GM19397 (cell line): ENCODE data around the gene OR8S1.
"Not testable (repeated sequence)": the region's sequence is repeated elsewhere in the genome, so short reads cannot be mapped to it uniquely, and the experiment has no call there.

Experiments used
- ATAC-seq: cut with Tn5 transposase; IDR thresholded peaks from one replicate; pipeline ENCODE4 v1.9.1; 2021; ENCODE audit warnings: mild to moderate bottlenecking, moderate library complexity; ENCODE audit not compliant: unreplicated experiment

OR8S1 gene, protein sequence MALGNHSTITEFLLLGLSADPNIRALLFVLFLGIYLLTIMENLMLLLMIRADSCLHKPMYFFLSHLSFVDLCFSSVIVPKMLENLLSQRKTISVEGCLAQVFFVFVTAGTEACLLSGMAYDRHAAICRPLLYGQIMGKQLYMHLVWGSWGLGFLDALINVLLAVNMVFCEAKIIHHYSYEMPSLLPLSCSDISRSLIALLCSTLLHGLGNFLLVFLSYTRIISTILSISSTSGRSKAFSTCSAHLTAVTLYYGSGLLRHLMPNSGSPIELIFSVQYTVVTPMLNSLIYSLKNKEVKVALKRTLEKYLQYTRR

GRCh38 chr12:48525332-48525731 lies at the start of gene OR8S1:
TSS of gene OR8S1 (plus strand) at chr12:48525632. CDS start at chr12:48525632, 0 bp downstream.
- no peak for ATAC-seq

DNA sequence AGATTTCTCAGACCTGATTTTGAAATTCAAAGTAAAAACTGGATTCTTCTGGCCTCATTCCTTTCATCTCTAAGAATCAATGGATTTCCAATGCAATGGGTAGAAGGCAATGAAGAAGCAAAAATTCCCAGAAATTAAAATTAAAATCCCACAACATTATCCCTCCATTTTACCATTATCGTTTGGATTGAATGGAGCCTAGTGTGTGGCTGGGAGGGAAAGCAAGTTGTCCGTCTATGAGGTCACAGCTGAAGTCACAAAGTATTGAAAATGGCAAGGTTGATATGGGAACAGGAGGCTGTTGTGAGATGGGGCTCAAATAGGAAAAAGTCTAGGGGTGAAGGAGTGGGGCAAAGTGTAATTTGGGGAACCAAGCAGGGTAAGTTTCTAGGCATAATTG lies 43.2 kb upstream of the OR8S1 start, which contains the start of gene C12orf54:
C12orf54 (plus strand) TSS at position 301 of the 400 bp plus-strand sequence. CDS start 799 bp downstream, outside the sequence.
- ATAC-seq: no peak

DNA sequence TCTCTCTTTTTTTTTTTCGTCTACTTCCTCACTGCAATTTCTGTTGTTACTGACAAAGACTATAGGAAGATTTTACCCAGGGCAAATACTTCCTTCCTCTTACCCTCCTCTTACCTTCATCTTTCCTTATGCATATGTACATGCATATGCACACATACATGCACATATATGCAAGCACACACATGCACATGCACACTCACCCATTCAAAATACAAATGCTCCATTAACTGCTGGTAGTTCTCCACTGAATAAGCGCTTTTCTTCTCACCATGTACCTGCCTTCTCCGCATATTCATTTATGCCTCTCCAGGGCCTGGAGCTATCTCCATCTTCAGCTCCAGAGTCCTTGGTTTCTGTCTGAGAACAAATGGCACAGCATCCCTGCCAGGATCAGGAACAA lies 42.5 kb upstream of the OR8S1 start:
- no peak for ATAC-seq

DNA sequence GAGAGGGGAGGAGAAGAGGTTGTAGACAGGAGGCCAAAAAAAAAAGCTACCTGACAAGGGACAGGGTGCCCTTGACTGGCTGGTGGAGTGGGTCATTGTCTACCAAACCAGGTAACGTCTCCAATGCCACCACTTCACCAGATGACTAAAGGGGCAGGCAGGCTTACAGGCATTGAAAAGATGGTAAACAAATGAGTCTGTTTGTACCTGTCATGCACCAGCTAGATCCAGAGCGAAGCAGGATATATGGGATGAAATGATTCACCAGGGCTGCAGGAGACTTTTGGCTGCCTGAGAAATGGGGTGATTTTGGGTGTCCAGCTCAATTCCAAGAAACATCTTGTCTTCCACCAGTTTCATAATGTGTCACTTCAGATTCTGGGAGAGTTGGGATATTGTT lies 39.2 kb upstream of the OR8S1 start:
- ATAC-seq: no peak

- no peak for ATAC-seq
These were observed 38.8 kb upstream of the OR8S1 start for GRCh38 chr12:48486679-48487078.

DNA sequence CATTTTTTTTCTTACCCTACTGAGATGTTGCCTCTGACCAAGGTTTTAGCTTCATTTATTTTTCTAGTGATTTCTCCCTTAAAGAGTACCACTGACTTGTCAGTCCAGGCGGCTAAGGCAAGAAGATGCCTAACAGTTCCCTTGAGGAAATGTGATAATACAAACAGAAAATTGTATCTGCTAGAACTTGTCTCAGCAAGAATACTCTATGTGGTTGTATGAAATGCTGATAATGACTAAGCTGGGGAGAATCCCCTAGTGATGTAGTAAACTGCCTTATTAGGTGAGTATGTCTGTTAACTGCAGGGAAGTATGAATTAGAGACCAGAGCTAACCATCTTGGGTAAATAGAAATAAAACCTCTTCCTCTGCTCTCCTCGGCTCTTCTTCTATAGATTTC lies 36.4 kb upstream of the OR8S1 start:
- ATAC-seq: no peak

- ATAC-seq: not testable (repeated sequence)
These were observed 36.0 kb upstream of the OR8S1 start for GRCh38 chr12:48489456-48489855.

- ATAC-seq: not testable (repeated sequence)
These were observed 25.2 kb upstream of the OR8S1 start for GRCh38 chr12:48500281-48500680.

DNA sequence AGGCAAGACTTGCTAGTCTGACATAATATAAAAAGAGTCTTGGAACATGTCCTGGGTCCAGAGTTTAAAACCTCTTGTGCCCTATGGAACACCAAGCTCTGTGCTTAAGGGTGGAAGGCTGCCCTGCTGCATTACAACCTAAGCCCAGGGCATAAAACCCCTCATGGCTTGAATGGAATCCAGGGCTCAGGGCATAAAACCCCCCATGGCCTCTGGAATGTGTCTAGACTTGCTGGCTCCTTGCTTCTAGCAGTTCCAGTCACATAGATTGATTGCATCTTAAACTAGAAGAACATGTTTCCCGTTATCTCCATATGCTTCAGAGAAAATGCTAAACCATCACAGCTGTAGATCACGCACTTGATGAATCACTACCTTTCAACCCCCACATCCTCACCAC lies 18.6 kb upstream of the OR8S1 start:
- not testable (repeated sequence) for ATAC-seq

GRCh38 chr12:48508987-48509386 lies 16.4 kb upstream of the OR8S1 start:
- ATAC-seq: no peak

- no peak for ATAC-seq
These were observed 15.3 kb upstream of the OR8S1 start for GRCh38 chr12:48510111-48510510.

GRCh38 chr12:48512855-48513254 lies 12.6 kb upstream of the OR8S1 start:
- ATAC-seq: peak; percentile 75

- ATAC-seq: no peak
These were observed 10.7 kb upstream of the OR8S1 start for GRCh38 chr12:48514728-48515127.

- ATAC-seq: not testable (repeated sequence)
These were observed 5.1 kb upstream of the OR8S1 start for GRCh38 chr12:48520381-48520780.

DNA sequence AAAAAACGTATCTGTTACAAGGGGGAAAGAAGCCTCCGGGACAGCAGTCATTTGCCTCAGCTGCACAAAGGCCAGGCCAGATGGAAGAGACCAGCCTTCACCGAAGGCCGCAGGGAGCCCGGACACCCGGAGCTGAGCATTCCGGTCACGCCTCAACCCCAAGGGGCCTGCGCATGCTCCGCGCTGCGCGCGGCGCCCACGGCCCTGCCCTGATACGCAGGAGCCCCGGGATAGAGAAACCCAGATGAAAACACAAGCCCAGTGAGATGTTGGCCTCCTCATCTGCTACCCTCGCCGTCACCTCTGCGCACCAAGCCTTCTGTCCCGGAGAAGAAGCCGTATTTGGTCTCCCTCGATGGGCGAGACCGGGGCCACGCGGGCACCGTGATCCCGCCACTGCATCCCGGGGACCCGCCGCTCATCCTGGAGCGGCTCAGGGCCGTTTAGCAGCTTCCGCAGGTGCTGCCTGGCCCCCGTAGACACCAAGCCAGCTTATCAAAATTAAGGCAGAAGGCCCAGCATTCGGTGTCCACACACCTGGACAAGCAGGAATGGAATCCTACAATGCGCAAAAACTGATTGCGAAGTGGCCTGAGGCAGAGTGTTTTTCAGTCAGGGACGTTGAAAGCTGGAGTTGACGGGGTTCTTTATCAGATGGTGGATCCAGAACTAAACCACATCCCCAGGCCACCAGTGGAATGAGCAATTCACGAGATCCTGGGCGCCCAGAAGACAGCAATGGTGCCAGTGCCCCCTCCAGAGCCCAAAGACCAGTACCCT lies 2.6 kb downstream of the OR8S1 start:
- no peak for ATAC-seq

DNA sequence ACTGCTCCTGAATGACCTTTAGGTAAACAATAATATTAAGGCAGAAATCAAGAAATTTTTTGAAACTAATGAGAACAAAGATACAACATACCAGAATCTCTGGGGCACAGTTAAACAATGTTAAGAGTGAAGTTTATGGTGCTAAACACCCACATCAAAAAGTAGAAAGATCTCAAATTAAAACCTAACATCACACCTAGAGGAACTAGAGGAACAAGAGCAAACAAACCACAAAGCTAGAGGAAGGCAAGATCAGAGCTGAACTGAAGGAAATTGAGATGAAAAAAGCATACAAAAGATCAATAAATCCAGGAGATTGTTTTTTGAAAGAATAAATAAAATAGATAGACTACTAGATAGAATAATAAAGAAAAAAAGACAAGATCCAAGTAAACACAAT lies 7.2 kb downstream of the OR8S1 start:
- ATAC-seq: no peak

- no peak for ATAC-seq
These were observed 11.2 kb downstream of the OR8S1 start for GRCh38 chr12:48536602-48537001.

DNA sequence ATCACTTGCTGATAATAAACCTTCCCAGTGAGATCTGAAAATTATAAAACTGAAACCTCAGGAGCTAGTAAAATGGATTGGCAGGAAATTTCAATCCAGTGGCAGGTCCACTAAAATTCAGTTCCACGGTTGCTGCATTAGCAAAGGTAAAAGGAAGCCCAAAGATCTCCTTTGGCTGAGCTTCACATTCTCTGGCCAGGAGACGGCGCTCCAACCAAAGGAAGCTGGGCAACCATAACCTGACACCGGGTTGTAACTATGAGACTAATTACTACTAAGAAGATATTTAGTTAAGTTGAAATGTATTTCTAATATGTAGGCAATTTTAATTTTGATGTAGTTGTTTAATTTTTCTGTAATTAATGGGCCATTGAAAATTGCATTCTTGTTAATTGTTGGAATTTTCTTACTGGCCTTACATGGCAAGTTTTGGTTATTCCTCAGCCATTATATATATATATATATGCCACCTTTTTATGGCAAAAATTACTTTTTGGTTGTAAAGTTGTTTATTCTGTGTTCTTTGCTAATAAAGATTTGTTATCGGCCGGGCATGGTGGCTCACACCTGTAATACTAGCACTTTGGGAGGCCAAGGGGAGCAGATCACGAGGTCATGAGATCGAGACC lies 17.0 kb downstream of the OR8S1 start:
- ATAC-seq: no peak

DNA sequence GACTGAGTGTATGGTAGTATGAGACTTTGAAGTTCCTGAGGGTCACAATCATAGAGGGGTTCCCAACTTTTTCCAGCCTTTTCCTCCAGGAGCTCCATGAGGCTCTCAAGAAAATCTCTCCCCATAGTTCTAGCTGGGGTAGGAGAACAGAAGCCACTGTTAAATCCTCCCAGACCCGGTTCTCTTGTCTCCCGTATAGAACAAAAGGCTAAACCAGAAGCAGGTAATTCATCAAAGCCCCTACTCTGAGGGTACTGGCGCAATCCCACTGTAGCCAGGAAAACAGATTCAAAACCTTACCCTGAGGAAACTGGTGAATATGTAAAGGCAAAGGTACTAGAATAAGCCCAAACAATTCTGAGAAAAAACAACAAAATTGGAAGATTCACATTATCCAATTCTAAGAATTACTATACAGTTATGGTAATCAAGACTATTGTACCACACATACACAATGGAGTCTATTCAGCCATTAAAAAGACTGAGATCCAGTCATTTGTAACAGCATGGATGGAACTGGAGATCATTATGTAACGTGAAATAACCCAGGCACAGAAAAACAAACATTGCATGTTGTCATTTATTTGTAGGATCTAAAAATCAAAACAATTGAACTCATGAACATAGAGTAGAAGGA lies 20.5 kb downstream of the OR8S1 start:
- no peak for ATAC-seq

DNA sequence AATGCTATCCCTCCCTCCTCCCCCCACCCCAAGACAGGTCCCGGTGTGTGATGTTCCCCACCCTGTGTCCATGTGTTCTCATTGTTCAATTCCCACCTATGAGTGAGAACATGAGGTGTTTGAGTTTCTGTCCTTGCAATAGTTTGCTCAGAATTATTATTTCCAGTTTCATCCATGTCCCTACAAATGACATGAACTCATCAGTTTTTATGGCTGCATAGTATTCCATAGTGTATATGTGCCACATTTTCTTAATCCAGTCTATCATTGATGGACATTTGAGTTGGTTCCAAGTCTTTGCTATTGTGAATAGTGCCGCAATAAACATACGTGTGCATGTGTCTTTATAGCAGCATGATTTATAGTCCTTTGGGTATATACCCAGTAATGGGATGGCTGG lies 21.6 kb downstream of the OR8S1 start:
- ATAC-seq: not testable (repeated sequence)

GRCh38 chr12:48551636-48552035 lies 26.2 kb downstream of the OR8S1 start:
- not testable (repeated sequence) for ATAC-seq
